Osteoblast (primary cell): ENCODE results near the gene WDFY4. TPM values are rescaled to one million over a fixed set of nuclear protein-coding genes. Genes with fewer than 3 reads are reported as not detected.

Experiments used
- DNase-seq: peaks from one replicate; pipeline ENCODE4 v3.0.0; 2011; ENCODE audit warnings: low spot score, mixed read lengths; ENCODE audit not compliant: insufficient read length; ENCODE audit errors: missing footprints
- H2AFZ ChIP-seq: 2 replicates; pipeline ENCODE4 v1.6.0; 2011; ENCODE audit warnings: mild to moderate bottlenecking, low read length
- H3K27ac ChIP-seq: 2 replicates; pipeline ENCODE4 v1.5.1; 2011; ENCODE audit warnings: mild to moderate bottlenecking, low read depth, low read length, moderate library complexity
- H3K27me3 ChIP-seq: 2 replicates; pipeline ENCODE4 v1.6.0; 2012; ENCODE audit warnings: mild to moderate bottlenecking, control low read depth, inconsistent platforms, low read length, moderate library complexity; ENCODE audit not compliant: insufficient read depth
- H3K36me3 ChIP-seq: 2 replicates; pipeline ENCODE4 v1.5.1; 2011; ENCODE audit warnings: mild to moderate bottlenecking, low read length, control low read depth, moderate library complexity; ENCODE audit not compliant: insufficient read depth
- H3K4me1 ChIP-seq: 2 replicates; pipeline ENCODE4 v1.5.1; 2011; ENCODE audit warnings: mild to moderate bottlenecking, low read length, control low read depth, moderate library complexity; ENCODE audit not compliant: insufficient read depth
- H3K4me2 ChIP-seq: 2 replicates; pipeline ENCODE4 v1.6.0; 2011; ENCODE audit warnings: mild to moderate bottlenecking, low read length; ENCODE audit not compliant: insufficient read depth
- H3K4me3 ChIP-seq: fragments of 200-600 bp; sonication (generic); 3 replicates; pipeline ENCODE4 v1.5.1; 2012; ENCODE audit warnings: mild to moderate bottlenecking, low read length, inconsistent platforms; ENCODE audit not compliant: insufficient read depth
- H3K79me2 ChIP-seq: 2 replicates; pipeline ENCODE4 v1.6.0; 2012; ENCODE audit warnings: mild to moderate bottlenecking, low read length, control low read depth, inconsistent platforms; ENCODE audit not compliant: insufficient read depth
- H3K9me3 ChIP-seq: 2 replicates; pipeline ENCODE4 v1.5.1; 2011; ENCODE audit warnings: low read depth, low read length, control low read depth
- H4K20me1 ChIP-seq: 2 replicates; pipeline ENCODE4 v1.6.0; 2012; ENCODE audit warnings: mild to moderate bottlenecking, low read length, control low read depth; ENCODE audit not compliant: insufficient read depth
- total RNA-seq: library from RNA; depleted of rRNA; stranded (reverse); fragments of >200 nt; gene quantifications from 2 replicates; pipeline ENCODE4 v1.2.3, GENCODE V29; 2012
- TF ChIP-seq, protein P1 (sequence below): IDR thresholded peaks from 2 replicates; pipeline ENCODE4 v1.5.1; 2011; ENCODE audit warnings: mild to moderate bottlenecking, low read depth, low read length, moderate library complexity; ENCODE audit errors: extremely low read depth

WDFY4 gene
- total RNA-seq, 1 donor: 0.36 TPM

DNA sequence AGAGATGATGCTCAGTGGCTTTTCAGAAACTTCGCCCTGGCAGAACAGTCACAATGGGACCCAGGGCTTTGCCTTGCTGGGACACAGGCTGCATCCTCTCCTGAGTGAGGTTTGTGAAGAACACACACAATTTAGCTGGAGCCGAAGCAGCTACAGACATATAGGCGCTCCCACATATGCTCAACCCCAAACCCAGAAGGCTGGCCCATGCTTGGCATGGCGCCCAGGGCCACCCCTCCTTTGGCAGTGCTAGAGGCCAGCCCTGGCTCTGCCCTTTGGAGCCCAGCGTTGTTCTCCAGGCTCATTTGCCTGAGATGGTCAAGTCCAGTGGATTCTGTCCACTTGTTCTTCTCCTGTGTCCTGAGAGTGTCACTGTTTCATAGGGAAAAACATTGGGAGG lies 94.4 kb downstream of the WDFY4 start:
- no peak overlapping the region for H2AFZ ChIP-seq
- no peaks in the 10 kb centered on the region for H3K4me1 ChIP-seq
- no peak overlapping the region for H3K4me2 ChIP-seq
- no peak for DNase-seq
- no peaks in the 10 kb centered on the region for H4K20me1 ChIP-seq
- H3K27ac ChIP-seq: no peak overlapping the region
- H3K4me3 ChIP-seq: no peak overlapping the region
- no peaks in the 10 kb centered on the region for H3K9me3 ChIP-seq
- H3K79me2 ChIP-seq: no peaks in the 10 kb centered on the region
- H3K36me3 ChIP-seq: no peaks in the 10 kb centered on the region
- TF ChIP-seq, protein P1, sequence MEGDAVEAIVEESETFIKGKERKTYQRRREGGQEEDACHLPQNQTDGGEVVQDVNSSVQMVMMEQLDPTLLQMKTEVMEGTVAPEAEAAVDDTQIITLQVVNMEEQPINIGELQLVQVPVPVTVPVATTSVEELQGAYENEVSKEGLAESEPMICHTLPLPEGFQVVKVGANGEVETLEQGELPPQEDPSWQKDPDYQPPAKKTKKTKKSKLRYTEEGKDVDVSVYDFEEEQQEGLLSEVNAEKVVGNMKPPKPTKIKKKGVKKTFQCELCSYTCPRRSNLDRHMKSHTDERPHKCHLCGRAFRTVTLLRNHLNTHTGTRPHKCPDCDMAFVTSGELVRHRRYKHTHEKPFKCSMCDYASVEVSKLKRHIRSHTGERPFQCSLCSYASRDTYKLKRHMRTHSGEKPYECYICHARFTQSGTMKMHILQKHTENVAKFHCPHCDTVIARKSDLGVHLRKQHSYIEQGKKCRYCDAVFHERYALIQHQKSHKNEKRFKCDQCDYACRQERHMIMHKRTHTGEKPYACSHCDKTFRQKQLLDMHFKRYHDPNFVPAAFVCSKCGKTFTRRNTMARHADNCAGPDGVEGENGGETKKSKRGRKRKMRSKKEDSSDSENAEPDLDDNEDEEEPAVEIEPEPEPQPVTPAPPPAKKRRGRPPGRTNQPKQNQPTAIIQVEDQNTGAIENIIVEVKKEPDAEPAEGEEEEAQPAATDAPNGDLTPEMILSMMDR: no peak
- H3K27me3 ChIP-seq: peaks cover 4% of the 10 kb centered on the region

DNA sequence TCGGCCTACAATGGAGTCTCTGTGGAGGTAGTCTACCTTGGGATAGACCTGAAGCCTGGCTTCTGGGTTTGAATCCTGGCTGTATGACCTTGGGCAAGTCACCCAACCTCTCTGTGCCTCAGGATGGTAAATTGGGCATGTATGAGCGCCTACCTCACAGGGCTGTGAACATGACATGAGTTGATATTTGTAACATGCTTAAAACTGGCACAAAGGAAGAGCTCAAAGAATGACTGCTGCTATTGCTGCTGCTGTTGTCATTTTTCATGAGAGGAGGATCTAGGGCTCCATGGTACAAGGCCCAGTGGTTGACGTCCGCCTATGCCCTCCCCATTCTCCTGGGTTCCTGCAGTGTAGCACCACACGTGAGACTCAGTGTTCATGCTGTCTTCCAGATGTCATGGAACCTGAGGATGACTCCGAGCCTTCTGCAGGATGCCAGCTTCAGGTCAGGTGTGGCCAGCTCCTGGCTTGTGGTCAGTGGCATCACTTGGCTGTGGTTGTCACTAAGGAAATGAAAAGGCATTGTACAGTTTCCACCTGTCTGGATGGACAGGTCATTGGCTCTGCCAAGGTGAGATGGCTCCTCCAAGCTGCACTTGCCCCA lies 95.0 kb downstream of the WDFY4 start:
- Histone ChIP-seq H3K4me3 (no peak overlapping the region), H3K36me3 (no peaks in the 10 kb centered on the region), H4K20me1 (no peaks in the 10 kb centered on the region), H3K4me1 (no peaks in the 10 kb centered on the region), H3K9me3 (no peaks in the 10 kb centered on the region), H3K27me3 (peaks cover 4% of the 10 kb centered on the region), H3K4me2 (no peak overlapping the region), H3K79me2 (no peaks in the 10 kb centered on the region), H3K27ac (no peak overlapping the region), H2AFZ (no peak overlapping the region)
- TF ChIP-seq, protein P1: no peak
- no peak for DNase-seq

DNA sequence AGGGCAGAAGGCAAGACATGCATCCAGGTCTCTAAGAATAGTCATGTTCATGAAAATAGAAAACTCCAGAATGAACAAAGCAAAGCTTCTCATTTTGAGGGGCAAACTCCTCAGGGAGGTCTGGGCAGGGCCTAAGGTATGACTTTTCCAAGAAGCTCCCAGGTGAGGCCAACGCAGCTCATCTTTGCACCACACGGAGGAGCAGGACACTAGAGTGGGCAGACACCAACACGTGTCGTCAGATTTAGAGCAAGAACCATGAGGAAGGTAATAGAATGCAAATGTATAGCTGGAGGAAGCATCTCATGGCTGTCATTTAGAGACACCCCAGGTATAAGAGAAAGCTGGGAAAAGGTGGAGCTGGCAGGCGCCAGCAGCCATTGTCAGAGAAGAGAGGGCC lies 95.7 kb downstream of the WDFY4 start:
- H3K36me3 ChIP-seq: no peaks in the 10 kb centered on the region
- no peaks in the 10 kb centered on the region for H3K9me3 ChIP-seq
- DNase-seq: no peak
- H3K4me3 ChIP-seq: no peak overlapping the region
- no peak overlapping the region for H3K4me2 ChIP-seq
- peaks cover 4% of the 10 kb centered on the region for H3K27me3 ChIP-seq
- no peaks in the 10 kb centered on the region for H3K4me1 ChIP-seq
- H3K79me2 ChIP-seq: no peaks in the 10 kb centered on the region
- H2AFZ ChIP-seq: no peak overlapping the region
- TF ChIP-seq, protein P1: no peak
- H3K27ac ChIP-seq: no peak overlapping the region
- H4K20me1 ChIP-seq: no peaks in the 10 kb centered on the region

DNA sequence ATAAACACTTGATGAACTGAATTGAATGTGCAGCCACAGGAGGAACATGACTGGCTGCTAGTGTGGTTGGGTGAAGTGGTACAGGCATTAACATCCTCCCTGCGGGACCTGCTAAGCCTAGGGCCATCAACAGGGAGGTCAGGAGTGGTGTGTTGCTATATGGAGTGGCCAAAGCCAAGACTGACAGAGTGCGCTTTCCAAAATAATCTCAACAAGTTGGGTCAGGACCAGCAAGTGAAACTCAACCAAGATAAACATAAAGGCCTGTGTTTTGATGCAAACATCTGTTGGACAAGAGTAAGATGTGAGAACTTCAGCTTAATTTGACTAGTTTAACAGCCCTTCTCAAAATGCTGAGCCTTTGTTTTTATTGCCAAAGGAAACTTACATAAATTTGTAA lies 97.7 kb downstream of the WDFY4 start:
- no peak for DNase-seq
- Histone ChIP-seq H3K27ac (no peak overlapping the region), H3K4me3 (no peak overlapping the region), H3K9me3 (no peaks in the 10 kb centered on the region), H3K79me2 (no peaks in the 10 kb centered on the region), H3K36me3 (no peaks in the 10 kb centered on the region), H2AFZ (no peak overlapping the region), H3K4me1 (no peaks in the 10 kb centered on the region), H3K27me3 (peaks cover 4% of the 10 kb centered on the region), H4K20me1 (no peaks in the 10 kb centered on the region), H3K4me2 (no peak overlapping the region)
- TF ChIP-seq, protein P1: no peak
